NT2/D1 (cell line): ENCODE measurements around the gene TMOD1.

ENCODE experiments used
- YY1 ChIP-seq: IDR thresholded peaks from 2 replicates; pipeline ENCODE4 v1.6.1; 2011; ENCODE audit not compliant: insufficient read length, insufficient read depth
- ZNF274 ChIP-seq: IDR thresholded peaks from 2 replicates; pipeline ENCODE4 v1.6.1; 2011; ENCODE audit warnings: mild to moderate bottlenecking, low read depth, low read length

GRCh38 chr9:97529363-97530076, 28.1 kb downstream of the TMOD1 start:
- TF ChIP-seq ZNF274: no peak
- TF ChIP-seq YY1: no peak
